IPS DF 19.7 (cell line): ENCODE measurements around the gene EEPD1.

ENCODE experiments used
- DNase-seq: peaks from one replicate; pipeline ENCODE4 v3.0.0-alpha.2; 2013; ENCODE audit warnings: low read depth, low spot score

The EEPD1 gene

DNA sequence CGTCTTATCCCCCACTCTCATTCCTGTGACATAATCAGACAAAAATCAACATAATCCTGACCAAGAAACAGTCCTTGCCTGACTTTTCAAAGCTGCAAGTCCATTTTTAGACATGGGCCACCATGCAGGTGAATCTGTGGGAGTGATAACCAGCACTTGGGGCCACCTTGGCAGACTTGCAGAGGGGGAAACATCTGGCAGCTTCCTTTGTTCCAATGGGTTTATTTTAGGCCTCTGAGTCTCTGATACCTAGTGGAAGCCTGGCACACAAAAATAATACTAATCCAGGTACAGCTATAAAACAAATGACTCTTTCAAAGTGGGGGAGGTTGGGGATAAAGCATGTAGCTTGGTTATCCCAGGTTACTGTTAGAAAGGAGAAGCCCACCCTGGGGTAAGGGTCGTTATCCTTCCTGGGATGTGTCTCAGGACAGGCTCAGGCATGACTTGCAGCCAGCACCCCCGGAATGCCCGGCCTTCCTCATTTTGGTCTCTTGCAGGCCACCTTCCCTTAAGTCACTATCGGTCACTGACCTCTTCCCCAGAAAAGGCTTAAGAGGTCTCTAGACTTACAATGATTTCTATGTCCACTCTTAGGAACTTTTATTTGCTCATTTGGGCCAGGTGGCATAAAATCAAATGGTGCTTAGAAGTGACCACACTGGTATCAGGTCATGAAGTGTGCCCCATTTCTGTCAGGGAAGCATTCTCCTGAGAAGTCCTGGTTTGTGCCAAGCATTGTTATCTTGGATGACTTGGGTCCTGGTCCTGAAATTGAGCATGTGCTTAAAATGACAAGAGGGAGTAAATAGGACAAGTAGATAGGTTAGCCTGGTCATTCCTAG, 37.6 kb downstream of the EEPD1 start:
- no peak for DNase-seq

DNA sequence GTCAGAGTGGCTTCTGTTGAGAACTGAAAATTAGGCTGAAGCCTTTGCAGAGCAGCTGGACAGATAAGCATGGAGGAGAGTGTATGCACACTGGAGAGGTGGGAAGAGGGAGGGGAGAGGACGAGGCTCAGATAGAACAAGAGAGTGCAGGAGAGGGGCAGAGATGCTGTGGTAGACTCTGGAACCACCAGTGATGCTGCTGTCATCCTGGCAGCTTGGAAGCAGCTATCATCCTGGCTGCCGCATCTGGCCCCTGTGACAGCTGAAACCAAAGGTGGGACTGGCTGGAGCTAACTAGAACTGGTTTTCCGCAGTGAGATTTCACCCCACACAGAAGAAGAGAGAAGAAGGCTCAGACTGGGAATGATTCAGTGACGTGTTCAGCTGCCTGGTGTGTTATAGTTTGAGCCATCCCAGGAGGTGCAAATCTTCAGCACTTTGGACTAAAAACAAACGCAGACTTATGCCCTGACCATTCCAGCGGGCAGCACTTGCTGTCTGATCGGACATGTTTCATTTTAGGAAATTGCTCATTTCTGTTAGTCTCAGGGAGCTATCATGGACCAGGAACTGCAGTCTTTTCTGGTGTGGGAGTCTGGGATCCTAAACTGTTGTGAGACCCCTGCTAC, 38.4 kb downstream of the EEPD1 start:
- DNase-seq, result no peak

DNA sequence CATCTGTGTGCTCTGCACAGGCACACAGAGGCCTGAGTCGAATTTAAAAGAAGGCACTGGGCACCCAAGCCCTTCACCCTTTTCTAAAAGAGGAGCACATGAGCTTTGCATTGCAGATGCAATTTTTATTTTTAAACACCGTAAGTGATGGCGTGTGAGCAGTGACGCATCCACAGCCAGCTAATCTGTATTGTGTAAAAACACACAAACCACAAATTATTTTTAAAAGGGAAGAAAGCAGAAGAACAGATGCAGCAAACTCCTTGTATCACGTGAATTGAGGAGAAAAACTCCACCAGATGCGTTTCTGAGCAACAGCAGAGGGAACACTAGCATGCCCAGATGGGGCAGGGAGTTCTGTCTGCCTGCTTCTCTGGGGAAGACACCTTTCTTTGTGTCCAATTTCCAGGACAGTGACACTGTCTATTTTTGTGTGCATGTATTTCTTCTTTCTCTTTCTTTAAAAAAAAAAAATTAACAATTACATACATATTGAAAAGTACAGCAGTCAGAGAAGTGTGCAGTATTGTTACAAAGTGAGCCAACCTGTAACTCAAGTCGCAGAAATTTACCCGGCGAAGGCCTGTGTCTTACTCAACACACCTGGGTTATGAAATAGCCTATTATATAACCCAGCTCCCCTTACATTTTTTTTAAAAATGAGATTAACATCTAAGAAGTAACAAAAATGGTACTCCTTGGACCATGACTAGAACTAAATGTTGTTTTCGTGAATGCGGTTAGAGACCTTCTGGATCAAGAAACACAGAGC, 39.2 kb downstream of the EEPD1 start:
- no peak for DNase-seq

DNA sequence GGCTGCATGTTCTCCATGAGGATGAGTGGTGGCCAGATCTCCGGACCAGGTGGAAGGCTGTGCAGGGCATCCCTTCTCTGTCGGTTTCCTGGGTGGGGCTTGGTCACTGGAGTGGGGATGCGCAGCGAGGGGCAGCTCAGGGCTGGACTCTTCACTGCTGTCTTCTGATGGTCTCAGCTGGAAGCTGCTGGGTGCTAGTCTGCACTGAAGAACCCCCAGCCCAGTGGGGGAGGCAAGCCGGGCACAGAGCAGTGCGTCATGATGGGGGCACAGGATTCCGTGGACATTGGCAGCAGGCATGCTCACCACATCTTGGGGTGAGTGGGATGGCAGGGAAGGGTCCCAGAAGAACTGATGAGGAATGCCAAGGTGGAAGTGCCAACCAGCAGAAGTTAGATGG, 39.8 kb downstream of the EEPD1 start:
- no peak for DNase-seq

DNA sequence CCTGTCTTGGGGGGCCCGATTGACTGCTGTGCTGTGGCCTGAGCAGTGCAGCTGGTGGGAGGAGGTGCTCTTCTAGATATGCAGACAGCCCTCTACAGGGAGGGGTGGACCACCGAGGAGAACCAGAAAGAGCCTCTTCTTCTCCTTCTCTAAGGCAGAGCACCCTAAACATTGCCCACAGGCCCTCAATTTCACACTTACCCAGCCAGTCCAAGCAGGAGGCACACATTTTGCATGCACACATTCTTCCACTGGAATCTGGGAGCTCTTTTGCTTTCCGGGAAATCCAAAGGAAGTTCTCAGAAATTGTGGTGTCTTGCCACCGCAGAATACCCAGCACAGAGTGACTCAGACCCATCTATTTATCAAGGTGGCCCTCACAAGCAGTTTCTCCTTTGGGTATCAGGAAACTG, 45.8 kb downstream of the EEPD1 start:
- no peak for DNase-seq

DNA sequence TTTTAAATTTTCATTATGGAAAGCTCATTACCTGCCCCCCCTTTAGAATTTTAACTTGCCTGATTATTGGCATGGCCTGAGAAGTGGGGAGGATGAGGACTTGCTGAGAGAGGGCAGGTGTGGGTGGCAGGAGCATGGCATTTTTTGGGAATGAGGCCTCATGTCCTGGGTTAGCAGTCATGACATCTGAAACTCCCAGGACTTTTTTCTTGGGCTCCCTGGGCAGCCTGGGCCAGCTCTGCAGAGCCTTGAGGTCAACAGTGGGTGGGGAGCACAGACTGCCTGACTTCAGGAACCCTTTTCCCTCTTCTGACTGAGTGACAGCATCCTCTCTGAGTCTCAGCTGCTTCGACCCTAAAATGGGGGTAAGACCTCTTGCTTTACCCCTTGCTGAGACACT, 46.3 kb downstream of the EEPD1 start:
- no peak for DNase-seq

DNA sequence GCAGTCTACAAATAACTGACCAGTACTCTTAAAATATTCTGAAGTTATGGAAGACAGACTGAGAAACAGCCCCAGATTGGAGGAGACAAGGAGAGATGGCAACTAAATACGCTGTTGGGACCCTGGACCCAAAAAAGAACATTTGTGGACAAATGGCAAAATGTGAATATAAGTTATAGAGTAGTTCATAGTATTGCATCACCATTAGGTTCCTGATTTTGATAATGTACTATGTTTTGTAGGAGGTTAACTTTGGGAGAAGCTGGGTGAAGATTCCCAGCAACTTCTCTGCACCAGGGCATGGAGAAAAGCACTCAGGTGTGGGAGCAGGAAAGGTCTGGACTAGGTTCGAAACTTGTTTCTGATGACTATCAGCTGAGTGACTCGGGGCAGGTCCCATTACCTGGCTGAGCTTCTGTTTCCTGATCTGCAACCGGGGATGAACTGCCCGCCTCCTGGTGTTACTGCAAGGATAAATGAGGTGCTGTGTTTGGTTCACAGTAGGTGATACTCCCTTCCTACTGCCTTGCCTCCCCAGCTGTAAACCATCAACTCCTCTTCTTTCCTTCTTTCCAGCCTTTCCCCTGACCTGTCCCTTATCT, 48.2 kb downstream of the EEPD1 start:
- DNase-seq, result no peak

DNA sequence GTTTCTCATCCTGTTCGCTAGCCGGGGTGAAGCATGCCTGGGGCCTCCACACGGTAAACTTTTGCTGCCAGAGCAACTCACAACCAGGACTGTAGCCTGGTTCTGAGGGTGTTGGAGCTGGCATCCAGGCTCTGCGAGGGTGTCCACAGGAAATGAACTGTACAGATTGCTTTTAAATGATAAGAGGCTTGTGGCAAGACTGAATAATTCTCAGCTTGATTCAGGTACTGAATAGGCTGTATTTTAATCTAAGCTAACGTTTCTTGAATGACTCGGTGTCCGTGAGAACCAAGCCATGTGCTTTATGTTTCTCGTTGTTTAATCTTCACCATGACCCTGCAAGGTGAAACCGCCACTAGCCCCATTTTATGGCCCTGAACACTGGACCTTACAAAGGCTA, 49.3 kb downstream of the EEPD1 start:
- no peak for DNase-seq

DNA sequence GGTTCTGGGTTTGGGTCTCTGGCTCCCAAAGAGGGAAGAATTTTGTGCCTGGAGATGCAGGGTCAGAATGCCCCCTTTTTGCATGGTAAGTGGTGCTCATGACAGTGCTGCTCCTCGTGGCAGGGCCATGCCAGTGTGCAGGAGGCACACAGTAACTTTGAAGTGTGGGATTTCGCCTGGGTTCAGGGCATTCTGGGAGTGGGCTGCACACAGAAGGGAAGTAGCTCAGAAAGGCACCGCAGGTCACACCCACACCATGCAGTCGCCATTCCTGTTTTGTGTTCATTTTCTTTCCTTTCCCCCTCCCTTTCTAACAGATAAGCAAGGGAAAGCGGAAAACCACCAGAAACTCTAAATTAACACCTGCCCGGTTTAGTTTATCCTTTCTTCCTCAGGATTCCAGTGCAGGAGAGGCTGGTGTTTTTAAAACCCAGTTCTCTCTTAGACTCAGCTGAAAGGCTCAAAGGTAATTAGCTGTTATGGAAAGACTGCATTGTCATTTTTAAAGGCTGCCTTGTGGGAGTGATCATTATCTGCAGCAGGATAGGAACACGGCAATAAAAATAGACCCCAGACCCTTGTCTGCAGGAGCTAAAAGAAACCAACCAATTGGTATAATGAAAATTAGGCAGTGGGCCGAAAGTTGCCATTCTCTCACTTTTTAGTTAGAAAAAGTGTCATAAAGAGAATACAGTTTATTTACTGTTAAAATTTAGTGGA, 50.2 kb downstream of the EEPD1 start:
- DNase-seq, result no peak

DNA sequence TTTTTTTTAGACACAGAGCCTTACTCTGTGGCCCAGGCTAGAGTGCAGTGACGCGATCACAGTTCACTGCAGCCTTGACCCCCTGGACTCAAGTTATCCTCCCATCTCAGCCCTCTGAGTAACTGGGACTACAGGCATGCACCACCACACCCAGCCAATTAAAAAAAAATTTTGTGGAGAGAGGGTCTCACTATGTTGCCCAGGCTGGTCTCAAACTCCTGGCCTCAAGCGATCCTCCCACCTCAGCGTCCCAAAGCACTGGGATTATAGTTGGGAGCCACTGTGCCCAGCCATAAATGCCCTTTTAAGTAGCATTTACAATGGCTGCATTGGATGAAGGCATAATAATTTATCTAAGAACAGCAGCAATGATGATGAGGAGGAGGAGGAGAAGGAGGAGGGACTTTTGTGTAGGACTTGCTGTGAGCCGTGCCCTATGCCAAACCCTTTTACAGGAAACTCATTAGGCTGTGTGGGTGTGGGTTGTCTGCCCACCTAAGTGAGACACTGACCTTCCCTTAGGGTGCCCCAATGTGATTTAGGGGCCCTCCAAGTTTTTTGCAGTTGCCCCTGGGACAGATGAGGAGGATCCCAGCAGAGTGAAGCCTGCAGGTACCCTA, 51.1 kb downstream of the EEPD1 start:
- no peak for DNase-seq

DNA sequence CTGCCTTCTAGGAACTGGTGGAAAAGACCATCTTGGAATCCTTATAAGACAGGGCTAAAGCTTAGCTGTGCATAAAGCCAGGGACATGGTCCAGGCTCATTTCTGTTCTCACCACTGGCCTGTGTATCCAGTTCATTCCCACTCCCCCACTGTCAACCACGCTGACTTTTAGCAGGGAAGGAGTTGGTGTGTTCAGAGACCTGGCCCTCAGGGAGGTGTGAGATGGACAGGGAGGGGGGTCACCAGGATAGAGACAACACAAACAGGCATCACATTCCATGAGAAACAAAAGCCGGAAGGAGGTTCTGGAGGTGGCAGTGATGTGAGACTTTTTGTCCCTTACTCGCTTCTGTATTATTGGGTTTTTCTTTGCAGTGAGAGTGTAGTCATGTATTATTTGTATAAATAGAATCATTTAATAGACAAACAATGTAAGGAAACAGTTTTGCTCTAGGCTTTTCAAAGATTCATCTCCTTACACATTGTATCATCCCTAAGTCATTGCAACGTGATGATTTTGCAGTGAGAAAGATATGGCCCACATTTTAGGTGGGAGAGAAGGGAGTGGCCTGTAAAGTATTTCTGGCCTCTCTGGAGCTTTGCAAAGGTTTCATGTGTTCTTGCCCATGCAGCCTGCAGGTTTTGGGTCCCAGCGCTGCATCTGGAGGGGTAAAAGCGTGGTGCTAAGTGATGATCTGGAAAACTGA, 52.0 kb downstream of the EEPD1 start:
- no peak for DNase-seq

DNA sequence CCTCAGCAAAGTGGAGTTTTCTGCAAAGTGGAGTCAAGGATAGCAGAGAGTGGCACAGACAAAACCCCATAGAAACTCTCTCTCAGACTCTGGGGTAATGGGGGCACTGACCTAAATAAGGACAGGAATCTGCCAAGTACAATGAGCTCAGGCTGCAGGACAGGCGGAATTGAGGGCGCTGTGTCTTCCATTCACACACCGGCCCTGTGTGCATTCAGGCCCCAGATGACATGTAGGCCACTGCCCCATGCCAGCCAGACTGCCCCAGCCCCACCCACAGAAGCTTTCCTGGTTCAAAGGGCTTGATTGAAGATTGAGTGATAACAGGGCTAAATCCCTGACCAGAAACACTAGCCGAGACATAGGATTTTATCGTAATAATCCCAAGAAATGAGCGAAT, 52.7 kb downstream of the EEPD1 start:
- DNase-seq, result no peak

DNA sequence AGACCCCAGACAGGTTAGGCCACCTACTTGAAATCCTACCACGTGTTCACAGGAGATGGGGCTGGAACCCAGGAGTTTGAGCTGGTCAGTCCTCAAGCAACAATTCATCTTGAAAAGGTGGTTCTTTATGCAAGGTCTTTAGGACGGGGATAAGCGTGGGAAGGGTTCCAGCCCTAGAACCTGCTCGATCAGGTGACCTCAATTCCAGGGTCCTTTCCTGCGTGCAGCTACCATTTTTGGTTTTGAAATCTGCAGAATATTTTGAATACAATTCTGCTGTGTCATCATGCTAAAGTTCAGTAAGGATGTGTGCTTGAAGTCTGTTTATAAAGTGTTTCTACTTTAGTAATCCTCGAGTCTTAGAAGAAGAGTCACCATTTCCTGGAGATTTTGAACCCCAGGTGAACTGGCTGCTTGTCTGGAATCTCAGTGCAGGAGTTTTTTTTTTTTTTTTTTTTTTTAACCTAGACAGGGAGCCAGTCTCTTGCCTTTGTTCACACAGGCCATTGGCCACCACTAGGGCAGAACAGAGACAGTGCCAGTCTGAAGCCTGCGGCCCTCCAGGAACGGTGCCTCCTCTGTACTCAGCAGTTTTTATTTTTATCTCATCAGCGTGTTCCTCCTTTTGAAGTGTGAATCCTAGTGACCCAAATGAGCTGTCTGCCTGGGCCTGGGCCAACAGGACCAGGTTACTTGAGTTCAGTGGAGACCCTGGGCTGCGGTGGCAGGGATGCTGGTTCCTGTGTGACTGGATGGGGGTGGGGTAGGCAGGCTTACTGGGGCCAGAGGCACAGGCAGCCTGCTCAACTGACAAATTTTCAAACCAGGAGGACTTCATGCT, 54.6 kb downstream of the EEPD1 start:
- no peak for DNase-seq

DNA sequence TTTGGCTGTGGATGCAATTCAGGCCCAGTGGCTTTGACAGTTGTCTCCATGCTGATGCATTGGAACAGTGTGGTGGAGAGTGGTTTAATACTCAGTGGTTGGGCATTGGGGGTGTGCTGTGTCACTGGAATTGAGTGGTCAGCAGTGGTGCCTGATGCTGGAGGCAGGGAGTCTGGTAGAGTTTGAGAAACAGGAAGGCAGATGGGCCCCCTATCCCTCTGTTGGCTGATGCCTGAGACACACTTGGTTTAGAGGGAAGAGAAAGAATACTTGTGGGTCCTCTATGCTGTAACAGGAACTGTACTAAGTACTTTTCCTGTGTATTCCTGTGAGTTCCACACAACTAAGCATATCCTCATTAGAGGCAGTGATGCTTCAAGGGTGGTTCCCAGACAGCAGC, 55.4 kb downstream of the EEPD1 start:
- no peak for DNase-seq

DNA sequence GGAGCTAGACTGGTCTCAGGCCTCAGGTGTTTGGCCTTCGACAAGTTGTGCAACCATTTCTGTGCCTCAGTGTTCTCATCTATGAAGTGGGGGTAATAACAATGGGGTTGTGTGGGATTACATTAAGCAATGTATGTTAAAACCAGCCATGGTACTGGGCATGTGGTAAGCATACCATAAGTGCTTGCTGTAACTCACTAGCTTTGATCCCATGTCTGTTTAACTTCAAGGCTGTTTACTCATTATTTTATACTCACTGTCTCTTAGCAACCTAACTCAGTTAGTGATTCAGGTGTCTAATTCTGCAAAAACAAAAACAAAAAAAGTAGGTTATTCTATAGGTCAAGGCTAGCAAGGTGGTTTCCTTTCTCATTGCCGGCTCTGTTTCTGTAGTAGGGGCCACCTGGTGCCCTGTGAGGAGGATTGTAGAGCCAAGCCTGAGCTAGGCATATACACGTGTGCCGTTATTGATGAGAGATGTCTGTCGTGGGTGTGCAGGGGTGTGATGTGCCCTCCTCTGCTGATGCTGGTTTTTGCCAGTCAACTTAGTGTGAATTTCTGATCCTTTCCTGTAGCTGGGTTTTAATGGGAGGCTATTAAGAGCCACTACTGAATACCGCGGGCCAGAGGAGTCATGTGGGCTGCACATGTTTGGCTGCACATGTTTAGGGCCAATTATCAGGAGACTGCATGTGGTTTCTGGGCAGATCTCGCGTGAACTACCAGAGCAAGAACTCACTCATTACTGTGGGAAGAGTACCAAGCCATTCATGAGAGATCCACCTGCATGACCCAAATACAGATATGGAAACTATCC, 56.2 kb downstream of the EEPD1 start:
- no peak for DNase-seq

DNA sequence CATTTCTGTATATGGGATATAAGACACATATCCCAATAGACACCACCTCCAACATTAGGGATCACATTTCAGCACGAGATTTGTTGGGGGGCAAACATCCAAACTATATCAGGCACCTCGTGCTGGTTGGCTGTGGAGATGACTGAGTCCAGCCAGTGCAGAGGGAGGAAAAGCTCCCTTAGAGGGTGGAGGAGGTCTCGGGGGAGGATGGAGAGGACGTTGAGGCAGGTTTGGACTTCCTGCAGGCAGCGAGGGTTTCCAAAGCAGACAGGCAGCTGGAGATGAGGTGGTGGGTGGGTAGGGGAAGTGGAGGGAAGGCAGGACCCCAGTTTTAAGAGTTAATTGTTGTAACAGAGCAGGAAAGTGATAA, 56.7 kb downstream of the EEPD1 start:
- no peak for DNase-seq

DNA sequence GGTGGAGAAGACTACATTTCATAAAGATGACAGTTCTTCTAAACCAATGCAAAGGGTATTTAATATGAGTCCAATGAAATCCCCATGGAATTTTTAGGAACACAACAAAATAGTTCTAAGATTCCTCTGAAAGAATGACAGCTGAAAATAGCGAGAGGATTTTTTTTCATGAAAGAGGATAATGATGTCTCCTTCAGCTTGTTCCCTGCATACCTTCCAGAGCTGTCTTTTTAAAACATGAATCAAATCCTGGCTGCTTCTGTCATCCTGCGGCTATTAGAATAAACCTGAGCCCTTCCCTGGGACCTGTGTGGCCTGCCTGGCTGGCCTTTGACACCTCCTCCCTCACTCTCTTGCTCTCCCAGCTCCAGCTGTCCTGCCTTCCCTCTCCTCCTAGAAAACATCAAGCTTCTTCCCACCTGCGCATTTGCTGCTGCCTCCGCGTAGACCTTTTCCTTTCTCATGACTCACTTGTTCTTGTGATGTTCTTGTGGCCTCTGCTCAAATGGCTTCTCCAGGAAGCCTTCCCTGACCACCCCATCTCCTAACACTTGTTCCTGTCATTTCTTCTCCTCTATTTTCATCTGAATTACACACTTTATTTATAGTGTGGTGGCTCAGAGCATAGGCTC, 57.4 kb downstream of the EEPD1 start:
- DNase-seq, result no peak
